HFF-Myc (cell line): Measurements from ENCODE around the gene SS18L1.

Experiments used
- DNase-seq: peaks from one replicate; pipeline ENCODE4 v3.0.0-alpha.2; 2011; ENCODE audit warnings: low read depth; ENCODE audit errors: extremely low read depth
- H3K4me3 ChIP-seq: replicated peaks from 2 replicates; pipeline ENCODE4 v1.5.1; 2011; ENCODE audit warnings: low read depth, mild to moderate bottlenecking, control low read depth, low read length
- CTCF ChIP-seq: IDR thresholded peaks from 2 replicates; pipeline ENCODE4 v1.5.1; 2012; ENCODE audit warnings: mild to moderate bottlenecking, low read depth, low read length, control low read depth; ENCODE audit errors: missing control alignments

SS18L1 gene

DNA sequence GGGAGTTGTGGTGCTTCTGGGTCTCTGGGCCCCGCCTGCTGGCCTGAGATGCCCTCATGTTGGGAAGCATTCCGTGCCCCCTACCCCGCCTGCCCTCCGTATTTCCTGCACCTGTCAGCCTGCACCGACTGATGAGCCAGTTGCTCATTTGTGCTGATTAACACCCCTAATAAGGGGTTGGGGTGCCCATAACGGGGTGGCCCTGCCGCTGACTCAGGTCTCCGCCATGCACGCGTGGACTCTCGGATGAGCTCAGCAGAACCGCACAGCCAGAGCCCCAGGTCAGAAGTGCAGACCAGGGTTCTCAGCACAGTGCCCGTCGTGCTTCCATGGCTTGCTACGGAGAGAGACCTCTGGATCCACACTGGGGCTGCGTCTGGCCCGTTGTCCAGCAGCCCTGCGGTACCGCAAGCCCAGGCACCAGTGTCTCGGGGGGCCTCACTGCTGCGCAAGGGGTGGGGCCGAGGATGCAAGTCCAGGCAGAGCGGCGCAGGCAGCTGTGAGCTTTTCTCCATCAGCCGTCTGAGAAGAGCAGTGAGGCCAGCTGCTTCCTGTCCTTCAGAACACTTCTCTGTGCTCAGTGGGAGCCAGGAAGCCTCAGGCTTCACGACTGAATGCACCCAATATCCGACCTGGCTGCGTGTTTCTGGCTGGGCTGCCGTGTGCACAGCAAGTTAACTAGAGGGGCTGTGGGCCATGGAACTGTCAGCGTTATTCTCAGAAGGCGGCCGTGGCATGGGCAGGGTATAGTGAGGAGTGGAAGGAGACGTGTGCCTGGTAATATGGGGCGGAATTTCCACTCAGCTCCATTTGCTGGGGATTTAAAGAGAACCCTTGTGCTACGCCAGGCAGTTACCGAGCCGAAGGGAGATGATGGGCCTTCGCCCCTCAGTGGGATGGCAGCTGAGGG is 57.9 kb downstream of the SS18L1 start:
- TF ChIP-seq CTCF = no peak
- H3K4me3 ChIP-seq = no peak overlapping the region
- DNase-seq = no peak

GRCh38 chr20:62202083-62202395 is 58.5 kb downstream of the SS18L1 start:
- no peak overlapping the region for H3K4me3 ChIP-seq
- TF ChIP-seq CTCF = no peak
- DNase-seq = no peak

DNA sequence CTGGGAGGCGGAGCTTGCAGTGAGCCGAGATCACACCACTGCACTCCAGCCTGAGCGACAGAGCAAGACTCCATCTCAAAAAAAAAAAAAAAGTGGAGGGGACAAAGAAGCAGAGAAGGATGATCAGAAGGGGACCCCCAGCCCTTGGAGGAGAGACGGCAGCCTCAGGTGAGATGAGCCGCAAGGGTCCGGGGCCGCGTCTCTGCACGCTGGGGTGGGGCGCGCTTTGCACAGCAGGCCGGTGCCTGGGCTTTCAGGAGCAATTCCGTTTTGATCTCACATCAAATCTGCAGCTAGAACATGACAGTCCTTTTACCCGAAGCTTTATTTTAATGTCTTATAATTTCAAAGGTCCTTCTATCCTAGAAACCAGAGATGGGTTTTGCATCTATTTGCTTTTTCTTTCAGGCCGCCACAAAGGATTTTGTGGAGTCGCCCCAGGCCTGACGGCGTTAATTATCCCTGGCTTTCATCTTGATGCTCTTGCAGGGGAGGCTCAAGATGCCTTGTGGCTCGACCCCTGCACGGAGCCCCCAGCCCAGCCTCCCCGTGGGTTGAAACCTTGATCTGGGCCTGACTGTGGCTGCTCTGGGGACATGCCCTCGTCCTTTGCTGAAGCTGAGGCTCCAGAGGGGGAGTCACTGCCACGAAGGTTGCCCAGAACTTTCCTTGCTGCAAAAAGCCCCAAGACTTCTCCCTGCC is 59.3 kb downstream of the SS18L1 start:
- TF ChIP-seq CTCF = no peak
- DNase-seq = no peak
- H3K4me3 ChIP-seq = no peak overlapping the region

- no peak for TF ChIP-seq CTCF
- H3K4me3 ChIP-seq = no peak overlapping the region
- DNase-seq = no peak
These were observed 59.9 kb downstream of the SS18L1 start for GRCh38 chr20:62203378-62204030.

DNA sequence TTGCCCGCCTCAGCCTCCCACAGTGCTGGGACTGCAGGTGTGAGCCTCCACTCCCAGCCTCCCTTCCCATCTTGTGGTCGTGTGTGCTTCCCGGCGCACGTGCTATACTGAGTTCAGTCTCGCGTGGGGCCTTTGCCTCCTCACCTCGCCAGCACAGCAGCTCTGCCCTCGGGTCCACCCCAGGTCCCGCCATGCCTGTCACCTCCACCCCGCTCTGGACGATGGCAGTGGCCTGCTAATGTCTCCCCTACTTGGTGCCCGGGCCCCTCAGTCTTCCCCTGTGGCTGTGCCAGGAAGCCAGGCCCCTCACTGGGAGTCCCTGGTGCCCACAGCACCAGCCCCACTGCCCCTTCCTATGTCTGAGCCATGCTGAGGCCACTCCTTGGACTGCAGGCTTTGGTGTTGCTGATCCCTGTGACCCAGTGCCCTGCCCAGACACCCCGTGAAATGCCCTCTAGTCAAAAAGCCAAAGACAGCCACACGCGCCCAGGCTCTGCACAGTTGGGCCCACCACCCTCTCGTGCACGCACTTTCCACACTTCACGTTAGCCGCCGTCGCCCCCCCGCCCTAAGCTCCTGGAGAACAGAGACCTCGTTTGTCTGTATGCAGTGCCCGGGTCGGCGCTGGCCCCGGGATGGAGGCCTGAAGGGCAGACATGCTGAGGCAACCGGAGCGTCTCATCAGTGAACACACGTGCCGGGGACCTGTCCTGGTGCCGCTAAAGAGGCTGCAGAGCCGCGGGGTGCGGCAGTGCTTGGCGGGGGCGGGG is 62.2 kb downstream of the SS18L1 start:
- H3K4me3 ChIP-seq = no peak overlapping the region
- TF ChIP-seq CTCF = no peak
- DNase-seq = no peak

DNA sequence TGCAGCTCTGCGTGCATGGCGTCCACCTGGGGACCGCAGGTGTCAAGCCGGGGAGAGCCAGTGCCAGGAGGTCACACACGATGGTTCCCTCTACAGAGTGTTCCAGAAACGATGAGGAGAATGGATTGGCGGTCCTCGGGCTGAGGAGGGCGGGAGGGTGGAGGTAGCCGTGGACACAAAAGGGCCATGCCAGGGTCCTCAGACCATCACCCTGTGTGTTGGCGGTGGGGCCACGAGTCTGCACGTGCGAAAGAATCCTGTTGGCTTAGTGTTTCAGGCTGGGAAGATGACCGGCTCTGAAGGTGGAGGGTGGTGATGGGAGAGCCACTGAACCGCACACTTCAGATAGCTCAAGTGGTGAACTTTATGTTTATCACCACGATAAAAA is 62.8 kb downstream of the SS18L1 start:
- TF ChIP-seq CTCF = no peak
- DNase-seq = no peak
- H3K4me3 ChIP-seq = no peak overlapping the region
